RWPE2 (cell line): ENCODE data around the gene VPS37B.

ENCODE experiments used
- ATAC-seq: fragments of 200-7000 bp; cut with Tn5 transposase; 3 replicates; pipeline ENCODE4 v1.9.1; 2021; ENCODE audit warnings: low read depth
- DNase-seq: peaks from one replicate; pipeline ENCODE4 v3.0.0-alpha.2; 2020; ENCODE audit warnings: low spot score
- H3K27ac ChIP-seq: fragments of 450-650 bp; 2 replicates; pipeline ENCODE4 v1.5.1; 2017; ENCODE audit warnings: mild to moderate bottlenecking; ENCODE audit not compliant: poor library complexity, severe bottlenecking
- H3K27me3 ChIP-seq: fragments of 250-450 bp; sonication (Bioruptor Pico); 2 replicates; pipeline ENCODE4 v1.5.1; 2021; ENCODE audit warnings: mild to moderate bottlenecking, moderate library complexity; ENCODE audit not compliant: insufficient read depth, poor library complexity, severe bottlenecking
- H3K36me3 ChIP-seq: fragments of 250-450 bp; sonication (Bioruptor Pico); 2 replicates; pipeline ENCODE4 v1.5.1; 2020; ENCODE audit warnings: low read depth, mild to moderate bottlenecking, moderate library complexity
- H3K4me1 ChIP-seq: fragments of 250-450 bp; sonication (Bioruptor Pico); 2 replicates; pipeline ENCODE4 v1.5.1; 2021; ENCODE audit warnings: mild to moderate bottlenecking, moderate library complexity; ENCODE audit not compliant: insufficient read depth, poor library complexity, severe bottlenecking
- H3K4me3 ChIP-seq: fragments of 250-450 bp; sonication (Bioruptor Pico); 2 replicates; pipeline ENCODE4 v1.5.1; 2021; ENCODE audit warnings: mild to moderate bottlenecking, moderate library complexity; ENCODE audit not compliant: severe bottlenecking
- H3K9me3 ChIP-seq: fragments of 250-450 bp; sonication (Bioruptor Pico); 2 replicates; pipeline ENCODE4 v1.5.1; 2021; ENCODE audit warnings: mild to moderate bottlenecking, moderate library complexity; ENCODE audit not compliant: severe bottlenecking
- CTCF ChIP-seq: fragments of 450-650 bp; IDR thresholded peaks from one replicate; pipeline ENCODE4 v1.5.1; 2017; ENCODE audit warnings: mild to moderate bottlenecking, moderate library complexity; ENCODE audit not compliant: poor library complexity, severe bottlenecking

Gene VPS37B

DNA sequence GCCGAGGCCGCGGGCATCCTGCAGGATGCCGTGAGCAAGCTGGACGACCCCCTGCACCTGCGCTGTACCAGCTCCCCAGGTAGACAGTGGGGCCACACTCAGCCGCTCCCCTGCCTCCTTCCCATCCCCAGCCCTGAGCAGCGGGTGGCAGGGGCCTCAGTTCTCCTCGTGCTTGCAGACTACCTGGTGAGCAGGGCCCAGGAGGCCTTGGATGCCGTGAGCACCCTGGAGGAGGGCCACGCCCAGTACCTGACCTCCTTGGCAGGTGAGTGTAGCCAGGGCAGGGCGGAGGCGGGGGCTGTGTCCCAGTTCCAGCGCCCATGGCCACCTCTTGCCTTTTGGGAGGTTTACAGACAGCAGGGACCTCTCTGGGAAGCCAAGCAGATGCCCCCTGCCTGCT is 37.8 kb downstream of the VPS37B start:
- H3K4me1 ChIP-seq, result peaks cover 8% of the 10 kb centered on the region
- ATAC-seq, result no peak
- no peak for TF ChIP-seq CTCF

DNA sequence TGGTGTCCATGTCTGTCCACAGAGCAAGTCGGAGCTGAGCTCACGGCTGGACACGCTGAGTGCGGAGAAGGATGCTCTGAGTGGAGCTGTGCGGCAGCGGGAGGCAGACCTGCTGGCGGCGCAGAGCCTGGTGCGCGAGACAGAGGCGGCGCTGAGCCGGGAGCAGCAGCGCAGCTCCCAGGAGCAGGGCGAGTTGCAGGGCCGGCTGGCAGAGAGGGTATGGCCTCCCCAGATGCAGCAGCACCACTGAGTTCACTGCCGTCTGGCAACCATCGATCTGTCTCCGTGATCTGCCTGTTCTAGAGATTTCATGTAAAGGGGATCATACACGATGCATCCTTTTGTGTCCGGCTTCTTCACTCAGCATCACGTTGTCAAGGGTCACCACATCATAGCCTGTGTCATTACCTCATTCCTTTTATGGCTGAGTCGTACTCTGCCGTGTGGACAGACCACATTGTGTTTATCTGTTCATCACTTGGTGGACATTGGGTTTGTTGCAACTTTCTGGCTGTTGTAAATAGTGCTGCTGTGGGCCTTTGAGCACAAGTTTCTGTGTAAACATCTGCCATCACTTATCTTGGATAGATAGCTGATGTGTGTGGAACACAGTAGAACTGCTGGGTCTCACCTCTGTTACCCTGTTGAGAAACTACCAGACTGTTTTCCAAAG is 38.8 kb downstream of the VPS37B start:
- TF ChIP-seq CTCF, result no peak
- Histone ChIP-seq H3K9me3 (no peaks in the 10 kb centered on the region), H3K4me3 (no peak overlapping the region), H3K27ac (no peak overlapping the region), H3K4me1 (peaks cover 3% of the 10 kb centered on the region), H3K27me3 (no peaks in the 10 kb centered on the region), H3K36me3 (peaks cover 17% of the 10 kb centered on the region; the same call in 1 of the 2 replicates)
- no peak for DNase-seq
- ATAC-seq, result no peak

More for the DNA sequence above, 37.8 kb downstream of the VPS37B start:
- DNase-seq, result no peak
- H3K27me3 ChIP-seq, result no peaks in the 10 kb centered on the region
- no peak overlapping the region for H3K27ac ChIP-seq
- no peaks in the 10 kb centered on the region for H3K9me3 ChIP-seq
- no peak overlapping the region for H3K4me3 ChIP-seq
- H3K36me3 ChIP-seq, result peaks cover 17% of the 10 kb centered on the region; the same call in 1 of the 2 replicates

DNA sequence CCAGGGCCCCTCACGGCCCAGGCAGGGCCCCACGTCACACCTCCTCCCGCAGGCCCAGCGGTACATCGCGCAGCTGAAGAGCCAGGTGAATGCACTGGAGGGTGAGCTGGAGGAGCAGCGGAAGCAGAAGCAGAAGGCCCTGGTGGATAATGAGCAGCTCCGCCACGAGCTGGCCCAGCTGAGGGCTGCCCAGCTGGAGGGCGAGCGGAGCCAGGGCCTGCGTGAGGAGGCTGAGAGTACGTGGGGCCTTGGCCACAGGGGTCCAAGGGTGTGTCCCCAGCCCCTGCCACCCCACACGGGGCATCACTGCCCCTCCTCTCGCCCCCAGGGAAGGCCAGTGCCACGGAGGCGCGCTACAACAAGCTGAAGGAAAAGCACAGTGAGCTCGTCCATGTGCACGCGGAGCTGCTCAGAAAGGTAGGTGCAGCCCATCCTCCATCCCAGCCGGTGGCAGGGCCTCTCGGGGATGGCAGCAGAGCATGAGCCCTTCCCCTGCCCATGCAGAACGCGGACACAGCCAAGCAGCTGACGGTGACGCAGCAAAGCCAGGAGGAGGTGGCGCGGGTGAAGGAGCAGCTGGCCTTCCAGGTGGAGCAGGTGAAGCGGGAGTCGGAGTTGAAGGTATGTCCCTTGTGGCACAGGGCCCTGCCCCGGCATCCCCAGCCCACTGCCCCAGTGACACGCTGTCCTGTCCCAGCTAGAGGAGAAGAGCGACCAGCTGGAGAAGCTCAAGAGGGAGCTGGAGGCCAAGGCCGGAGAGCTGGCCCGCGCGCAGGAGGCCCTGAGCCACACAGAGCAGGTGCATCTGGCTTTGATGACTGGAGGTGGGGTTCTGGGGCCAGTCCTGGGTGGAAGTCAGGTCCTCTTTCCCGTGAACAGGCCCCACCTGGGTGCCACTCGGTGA is 39.7 kb downstream of the VPS37B start:
- Histone ChIP-seq H3K36me3 (peaks cover 16% of the 10 kb centered on the region; the same call in 1 of the 2 replicates), H3K27ac (no peak overlapping the region), H3K27me3 (no peaks in the 10 kb centered on the region), H3K4me1 (peaks cover 8% of the 10 kb centered on the region), H3K4me3 (no peak overlapping the region), H3K9me3 (no peaks in the 10 kb centered on the region)
- DNase-seq, result no peak
- no peak for TF ChIP-seq CTCF
- ATAC-seq, result no peak

DNA sequence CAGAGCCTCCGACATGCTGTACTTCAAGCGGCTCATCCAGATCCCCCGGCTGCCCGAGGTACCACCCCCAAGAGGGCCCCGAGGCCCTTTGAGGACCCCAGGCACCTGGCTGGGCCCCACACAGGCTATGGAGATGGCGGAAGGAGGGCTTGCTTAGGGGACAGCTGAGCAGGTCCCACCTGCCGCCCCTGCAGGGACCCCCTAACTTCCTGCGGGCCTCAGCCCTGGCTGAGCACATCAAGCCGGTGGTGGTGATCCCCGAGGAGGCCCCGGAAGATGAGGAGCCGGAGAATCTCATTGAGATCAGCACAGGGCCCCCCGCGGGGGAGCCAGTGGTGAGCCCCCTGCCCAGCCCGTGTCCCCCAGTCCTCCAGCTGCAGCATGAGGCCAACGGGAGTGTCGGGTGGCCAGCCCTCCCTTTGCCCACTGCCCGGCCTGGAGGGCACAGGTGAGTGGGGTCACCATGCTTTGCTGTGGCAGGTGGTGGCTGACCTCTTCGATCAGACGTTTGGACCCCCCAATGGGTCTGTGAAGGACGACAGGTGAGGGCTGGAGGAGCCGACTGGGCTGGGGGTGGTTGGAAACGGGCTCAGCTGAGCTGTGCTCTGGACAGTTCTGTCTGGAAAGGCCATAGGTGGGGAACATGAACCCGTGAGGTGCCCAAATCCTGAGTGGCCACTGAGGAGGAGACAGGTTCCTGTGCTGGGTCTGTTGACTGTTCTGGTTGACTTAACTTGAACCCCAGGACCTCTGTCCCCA is 40.7 kb downstream of the VPS37B start:
- no peak overlapping the region for H3K27ac ChIP-seq
- no peak for ATAC-seq
- no peaks in the 10 kb centered on the region for H3K9me3 ChIP-seq
- no peak overlapping the region for H3K4me3 ChIP-seq
- H3K27me3 ChIP-seq, result no peaks in the 10 kb centered on the region
- H3K36me3 ChIP-seq, result peaks cover 13% of the 10 kb centered on the region; the same call in 1 of the 2 replicates
- no peak for TF ChIP-seq CTCF
- DNase-seq, result no peak
- H3K4me1 ChIP-seq, result peaks cover 8% of the 10 kb centered on the region
